GM12865 (cell line): ENCODE results near the gene SSU72.
"Not testable (repeated sequence)": the region's sequence is repeated elsewhere in the genome, so short reads cannot be mapped to it uniquely, and the experiment has no call there.

ENCODE experiments used
- DNase-seq: peaks from one replicate; pipeline ENCODE4 v3.0.0; 2010; ENCODE audit warnings: low read depth
- H3K4me3 ChIP-seq: 2 replicates; pipeline ENCODE4 v1.5.1; 2011; ENCODE audit warnings: mild to moderate bottlenecking, low read depth, low read length, control low read depth
- TF ChIP-seq, protein P1 (sequence below): IDR thresholded peaks from 2 replicates; pipeline ENCODE4 v1.5.1; 2011; ENCODE audit warnings: low read length, control low read depth, low read depth, inconsistent platforms; ENCODE audit not compliant: insufficient read depth; ENCODE audit errors: missing control alignments

The SSU72 gene

DNA sequence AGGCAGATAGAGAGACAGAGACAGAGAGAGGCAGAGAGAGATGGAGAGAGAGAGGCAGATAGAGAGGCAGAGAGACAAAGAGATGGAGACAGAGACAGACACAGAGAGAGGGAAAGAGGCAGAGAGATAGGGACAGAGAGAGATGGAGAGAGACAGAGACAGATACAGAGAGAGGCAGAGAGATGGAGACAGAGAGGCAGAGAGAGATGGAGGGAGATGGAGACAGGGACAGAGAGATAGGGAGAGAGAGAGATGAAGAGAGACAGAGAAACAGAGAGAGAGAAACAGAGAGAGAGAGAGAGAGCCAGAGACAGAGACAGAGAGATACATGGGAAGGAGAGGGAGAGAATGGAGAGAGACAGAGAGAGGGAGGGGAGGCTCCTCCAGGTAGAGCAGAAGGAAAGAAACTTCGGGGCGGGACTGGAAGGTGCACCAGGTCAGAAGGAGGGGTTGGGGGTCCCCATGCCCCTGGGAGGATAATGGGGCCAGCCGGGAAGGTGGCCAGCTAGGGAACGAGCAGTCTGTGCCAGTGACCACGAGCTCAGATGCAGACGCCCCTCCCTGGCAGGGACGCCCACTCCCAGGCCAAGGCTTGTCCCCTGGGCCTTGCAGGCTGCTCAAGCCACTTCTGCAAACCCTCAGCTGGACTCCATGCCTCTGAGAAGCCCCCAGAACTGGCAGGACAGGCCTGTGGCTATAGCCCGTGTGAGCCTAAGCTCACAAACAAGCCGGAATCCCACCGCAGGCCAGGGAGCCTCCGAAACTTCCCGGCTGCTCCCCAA is 22.0 kb upstream of the SSU72 start:
- DNase-seq = no peak
- TF ChIP-seq, protein P1, sequence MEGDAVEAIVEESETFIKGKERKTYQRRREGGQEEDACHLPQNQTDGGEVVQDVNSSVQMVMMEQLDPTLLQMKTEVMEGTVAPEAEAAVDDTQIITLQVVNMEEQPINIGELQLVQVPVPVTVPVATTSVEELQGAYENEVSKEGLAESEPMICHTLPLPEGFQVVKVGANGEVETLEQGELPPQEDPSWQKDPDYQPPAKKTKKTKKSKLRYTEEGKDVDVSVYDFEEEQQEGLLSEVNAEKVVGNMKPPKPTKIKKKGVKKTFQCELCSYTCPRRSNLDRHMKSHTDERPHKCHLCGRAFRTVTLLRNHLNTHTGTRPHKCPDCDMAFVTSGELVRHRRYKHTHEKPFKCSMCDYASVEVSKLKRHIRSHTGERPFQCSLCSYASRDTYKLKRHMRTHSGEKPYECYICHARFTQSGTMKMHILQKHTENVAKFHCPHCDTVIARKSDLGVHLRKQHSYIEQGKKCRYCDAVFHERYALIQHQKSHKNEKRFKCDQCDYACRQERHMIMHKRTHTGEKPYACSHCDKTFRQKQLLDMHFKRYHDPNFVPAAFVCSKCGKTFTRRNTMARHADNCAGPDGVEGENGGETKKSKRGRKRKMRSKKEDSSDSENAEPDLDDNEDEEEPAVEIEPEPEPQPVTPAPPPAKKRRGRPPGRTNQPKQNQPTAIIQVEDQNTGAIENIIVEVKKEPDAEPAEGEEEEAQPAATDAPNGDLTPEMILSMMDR = no peak
- no peak overlapping the region for H3K4me3 ChIP-seq

DNA sequence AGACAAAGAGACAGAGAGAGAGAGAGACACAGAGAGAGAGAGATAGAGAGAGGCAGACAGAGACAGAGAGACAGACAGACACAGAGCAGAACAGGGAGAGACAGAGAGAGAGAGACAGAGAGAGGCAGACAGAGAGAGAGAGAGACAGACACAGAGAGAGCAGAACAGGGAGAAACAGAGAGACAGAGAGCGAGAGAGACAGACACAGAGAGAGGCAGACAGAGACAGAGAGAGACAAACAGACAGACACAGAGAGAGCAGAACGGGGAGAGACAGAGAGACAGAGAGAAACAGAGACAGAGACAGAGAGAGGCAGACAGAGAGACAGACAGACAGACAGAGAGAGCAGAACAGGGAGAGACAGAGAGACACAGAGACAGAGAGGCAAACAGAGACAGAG is 20.7 kb upstream of the SSU72 start:
- not testable (repeated sequence) for DNase-seq, H3K4me3 ChIP-seq

DNA sequence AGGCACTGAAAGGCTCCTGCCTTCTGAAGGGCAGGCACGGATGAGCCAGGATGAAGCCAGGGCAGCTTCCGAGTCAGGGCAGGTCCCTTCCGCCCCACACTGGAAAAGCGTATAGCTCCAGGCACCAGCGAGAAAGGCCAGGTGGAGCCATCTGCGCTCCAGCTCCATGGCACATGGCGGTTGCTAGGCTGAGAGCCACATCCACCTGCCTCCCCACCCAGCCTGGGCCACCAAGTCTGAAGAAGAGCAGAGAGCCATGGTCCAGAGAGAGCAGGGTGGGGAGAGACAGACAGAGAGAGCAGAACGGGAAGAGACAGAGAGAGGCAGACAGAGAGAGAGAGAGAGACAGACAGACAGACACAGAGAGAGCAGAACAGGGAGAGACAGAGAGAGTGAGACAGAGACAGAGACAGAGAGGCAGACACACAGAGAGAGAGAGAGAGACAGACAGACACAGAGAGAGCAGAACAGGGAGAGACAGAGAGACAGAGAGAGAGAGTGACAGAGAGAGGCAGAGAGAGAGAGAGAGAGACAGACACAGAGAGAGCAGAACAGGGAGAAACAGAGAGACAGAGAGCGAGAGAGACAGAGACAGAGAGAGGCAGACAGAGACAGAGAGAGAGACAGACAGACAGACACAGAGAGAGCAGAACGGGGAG is 20.1 kb upstream of the SSU72 start:
- H3K4me3 ChIP-seq = no peak overlapping the region
- DNase-seq = no peak
- TF ChIP-seq, protein P1 = no peak

DNA sequence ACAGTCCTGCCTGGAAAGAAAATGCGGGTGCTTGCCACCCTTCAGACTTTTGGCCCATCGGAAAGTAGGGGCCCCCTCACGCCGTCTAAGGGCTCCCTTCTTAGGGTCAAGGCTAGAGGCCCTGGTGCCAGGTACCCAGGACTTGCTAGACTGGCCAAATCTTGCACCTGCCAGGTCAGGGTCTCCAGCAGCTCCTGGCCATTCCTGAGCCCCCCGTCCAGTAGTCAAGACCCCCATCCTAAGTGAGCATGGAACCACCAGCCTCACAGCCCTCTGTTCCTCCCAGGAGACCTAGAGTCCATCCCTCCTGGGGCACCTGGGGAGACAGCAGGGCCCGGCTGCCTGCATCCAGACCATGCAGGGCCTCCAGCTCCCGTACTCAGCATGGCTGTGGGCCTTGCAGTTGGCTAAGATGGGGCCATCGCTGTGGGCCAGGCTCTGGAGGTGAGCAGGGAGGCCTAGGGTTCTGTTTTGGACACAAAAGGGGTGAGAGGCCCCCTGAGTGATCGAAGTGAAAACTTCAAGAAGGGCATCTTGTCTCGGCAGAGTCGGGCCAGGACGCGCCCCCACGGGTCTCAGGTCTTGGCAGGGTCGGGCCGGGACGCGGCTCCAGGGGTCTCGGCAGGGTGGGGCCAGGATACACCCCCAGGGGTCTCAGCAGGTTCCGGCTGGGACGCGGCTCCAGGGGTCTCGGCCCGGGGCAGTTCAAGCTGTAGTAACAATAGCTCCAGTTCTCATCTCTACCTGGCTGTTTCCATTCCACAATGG is 19.4 kb upstream of the SSU72 start:
- no peak overlapping the region for H3K4me3 ChIP-seq
- no peak for DNase-seq
- TF ChIP-seq, protein P1 = no peak

DNA sequence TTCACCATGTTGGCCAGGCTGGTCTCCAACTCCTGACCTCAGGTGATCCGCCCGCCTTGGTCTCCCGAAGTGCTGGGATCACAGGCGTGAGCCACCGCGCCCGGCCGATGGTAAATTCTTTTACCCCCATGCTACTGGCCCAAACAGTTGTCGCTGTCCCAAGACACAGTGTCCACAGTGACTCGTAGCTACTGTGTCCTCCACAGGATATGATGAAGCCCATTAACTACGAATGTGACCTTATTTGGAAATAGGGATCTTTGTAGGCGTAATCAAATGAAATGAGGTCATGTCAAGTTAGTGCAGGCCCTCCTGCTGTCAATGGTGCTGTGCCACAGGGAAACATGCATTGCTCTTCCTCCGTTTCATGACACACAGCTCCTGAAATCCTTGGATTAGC is 16.8 kb upstream of the SSU72 start:
- TF ChIP-seq, protein P1 = no peak
- DNase-seq = no peak
- no peak overlapping the region for H3K4me3 ChIP-seq

DNA sequence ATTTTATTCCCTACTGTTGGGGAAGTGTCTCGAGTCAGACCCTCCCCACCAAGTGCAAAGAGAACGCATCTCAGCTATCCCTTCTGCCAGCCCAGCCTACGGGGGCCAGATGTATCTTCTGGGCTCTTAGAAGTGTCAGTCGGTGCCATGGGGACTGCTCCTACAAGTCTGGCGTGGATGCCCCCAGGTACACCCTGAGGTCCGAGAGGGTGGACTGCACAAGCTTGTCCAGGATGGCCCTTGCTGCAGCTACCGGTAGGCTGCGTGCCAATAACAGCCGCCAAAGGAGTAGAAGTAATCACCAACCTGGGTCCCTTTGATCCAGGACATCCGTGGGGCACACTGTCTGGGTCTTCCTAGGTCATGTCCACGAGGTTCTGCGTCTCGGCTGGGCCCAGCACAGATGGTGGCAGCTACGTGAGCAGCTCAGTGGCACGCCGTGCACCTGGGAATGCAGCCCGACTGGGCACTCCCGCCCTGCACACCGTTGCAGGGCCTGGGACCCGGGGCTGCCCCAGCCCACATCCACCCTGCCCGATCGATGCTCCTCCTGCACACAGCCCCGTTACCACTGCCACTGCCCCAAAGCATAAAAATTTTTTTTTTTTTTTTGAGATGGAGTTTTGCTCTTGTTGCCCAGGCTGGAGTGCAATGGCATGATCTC is 8.8 kb upstream of the SSU72 start:
- no peak for DNase-seq
- H3K4me3 ChIP-seq = no peak overlapping the region
- TF ChIP-seq, protein P1 = no peak
